Naive thymus-derived CD8-positive, alpha-beta T cell (primary cell): ENCODE measurements around the gene SLC5A10. TPM values are rescaled to one million over a fixed set of nuclear protein-coding genes. Genes with fewer than 3 reads are reported as not detected.
"Not testable (repeated sequence)": the region's sequence is repeated elsewhere in the genome, so short reads cannot be mapped to it uniquely, and the experiment has no call there.

ENCODE experiments used
- ATAC-seq, 2 donors: fragments of 150-1000 bp; cut with Tn5 transposase in 1 of 2; sonication (Bioruptor Pico), chemical (Tn5 transposase) in 1 of 2; 1 replicate in 1 of 2; 2 replicates in 1 of 2; pipeline ENCODE4 v1.10.0; 2021; ENCODE audit warnings: mild to moderate bottlenecking in 2 of 2, moderate library complexity in 2 of 2
- POLR2A ChIA-PET: fragments of 350-600 bp; sonication (Branson Sonifier 250); formaldehyde crosslinking; loops from one replicate; lab custom pipeline; 2021; ENCODE audit warnings: antibody characterized with exemption; lab: Charles Lee
- DNase-seq, 10 donors: peaks; one replicate each; pipeline versions ENCODE4 v3.0.0 to v3.0.0-alpha.2; 2020 to 2022
- H3K27ac Mint-ChIP-seq, 10 donors: one replicate each; pipeline ENCODE4 v1.8.0; 2020 to 2022; ENCODE audit warnings: mild to moderate bottlenecking in 10 of 10, mixed read lengths in 10 of 10, moderate library complexity in 4 of 10, inconsistent platforms in 1 of 10
- H3K27me3 Mint-ChIP-seq, 5 donors: one replicate each; pipeline ENCODE4 v1.8.0; 2021 to 2022; ENCODE audit warnings: mixed read lengths in 5 of 5
- H3K36me3 Mint-ChIP-seq, 3 donors: one replicate each; pipeline ENCODE4 v1.8.0; 2020 to 2022; ENCODE audit warnings: mixed read lengths in 3 of 3, mild to moderate bottlenecking in 2 of 3, inconsistent platforms in 1 of 3
- H3K4me1 Mint-ChIP-seq, 4 donors: one replicate each; pipeline ENCODE4 v1.8.0; 2021 to 2022; ENCODE audit warnings: mixed read lengths in 4 of 4
- H3K4me3 Mint-ChIP-seq, 10 donors: one replicate each; pipeline ENCODE4 v1.8.0; 2020 to 2022; ENCODE audit warnings: mild to moderate bottlenecking in 10 of 10, mixed read lengths in 10 of 10, moderate library complexity in 6 of 10, inconsistent platforms in 1 of 10
- H3K9me3 Mint-ChIP-seq, 9 donors: one replicate each; pipeline ENCODE4 v1.8.0; 2020 to 2022; ENCODE audit warnings: mixed read lengths in 9 of 9, mild to moderate bottlenecking in 3 of 9, inconsistent platforms in 1 of 9, moderate library complexity in 1 of 9
- polyA plus RNA-seq, 3 donors: library from polyadenylated mRNA; unstranded; fragments of 300-500 nt; fragmentation: Illumina TruSeq; gene quantifications; one replicate each; pipeline ENCODE4 v1.2.3, GENCODE V29; 2021
- total RNA-seq, 8 experiments: library from RNA in 2 of 8; stranded (reverse) in 2 of 8; gene quantifications; one replicate each; pipeline ENCODE4 v1.2.3 and lab custom pipeline; 2021 to 2026

Gene SLC5A10
- total and polyA plus RNA-seq, 5 experiments from 2014 or later = 0.06 to 0.25 (median 0.09) TPM; not detected in 2

DNA sequence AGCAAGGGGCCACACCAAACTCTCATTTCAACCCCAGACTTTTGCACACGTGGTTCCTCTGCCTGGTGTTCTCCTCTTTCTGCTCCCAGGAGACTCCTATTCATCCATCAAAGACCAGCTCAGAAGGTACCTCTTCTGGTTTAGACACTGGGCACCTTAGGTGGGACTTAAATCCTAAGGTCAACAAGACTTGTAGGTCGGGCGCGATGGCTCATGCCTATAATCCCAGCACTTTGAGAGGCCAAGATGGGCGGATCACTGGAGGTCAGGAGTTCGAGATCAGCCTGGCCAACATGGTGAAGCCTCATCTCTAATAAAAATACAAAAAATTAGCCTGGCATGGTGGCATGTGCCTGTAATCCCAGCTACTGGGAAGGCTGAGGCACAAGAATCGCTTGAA is 95.5 kb downstream of the SLC5A10 start:
- H3K27me3 Mint-ChIP-seq, POLR2A ChIA-PET, H3K27ac Mint-ChIP-seq, ATAC-seq, H3K4me3 Mint-ChIP-seq, H3K36me3 Mint-ChIP-seq, H3K4me1 Mint-ChIP-seq, H3K9me3 Mint-ChIP-seq: not testable (repeated sequence)
- peak in 1 of 10 donors; percentile 6 for DNase-seq

DNA sequence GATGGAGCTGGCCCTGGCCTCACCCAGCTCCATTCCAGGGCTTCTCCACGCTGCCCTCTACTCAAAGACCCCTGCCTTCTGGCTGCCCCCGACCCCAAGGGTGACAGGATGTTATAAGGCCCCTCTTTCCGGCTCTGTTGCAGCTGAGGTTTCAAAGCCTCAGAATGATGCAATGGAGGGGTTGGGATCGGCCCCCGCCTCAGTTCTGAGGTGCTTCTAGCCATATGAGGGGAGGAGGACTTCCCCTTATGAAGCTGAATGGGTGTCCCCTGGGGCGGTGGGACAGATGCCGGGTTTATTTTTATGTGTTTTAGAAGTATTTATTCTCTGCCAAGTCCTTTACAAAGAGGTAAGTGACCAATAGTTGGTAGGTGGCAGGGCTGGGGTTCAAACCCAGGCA is 96.9 kb downstream of the SLC5A10 start:
- ATAC-seq = peak; percentile 38 to 39
- peak in 4 of 10 donors; percentile 10 to 34 (median 23) for DNase-seq
- POLR2A ChIA-PET = not testable (repeated sequence)

GRCh38 chr17:19055447-19055846 is 103.5 kb downstream of the SLC5A10 start:
- H3K36me3 Mint-ChIP-seq, H3K4me3 Mint-ChIP-seq, H3K4me1 Mint-ChIP-seq, H3K27me3 Mint-ChIP-seq, H3K9me3 Mint-ChIP-seq, DNase-seq, H3K27ac Mint-ChIP-seq, POLR2A ChIA-PET: not testable (repeated sequence)
- peak; percentile 93 to 96 for ATAC-seq

More for the DNA sequence above, 96.9 kb downstream of the SLC5A10 start:
- not testable (repeated sequence) for H3K36me3 Mint-ChIP-seq, H3K27ac Mint-ChIP-seq, H3K4me3 Mint-ChIP-seq, H3K9me3 Mint-ChIP-seq, H3K27me3 Mint-ChIP-seq, H3K4me1 Mint-ChIP-seq

DNA sequence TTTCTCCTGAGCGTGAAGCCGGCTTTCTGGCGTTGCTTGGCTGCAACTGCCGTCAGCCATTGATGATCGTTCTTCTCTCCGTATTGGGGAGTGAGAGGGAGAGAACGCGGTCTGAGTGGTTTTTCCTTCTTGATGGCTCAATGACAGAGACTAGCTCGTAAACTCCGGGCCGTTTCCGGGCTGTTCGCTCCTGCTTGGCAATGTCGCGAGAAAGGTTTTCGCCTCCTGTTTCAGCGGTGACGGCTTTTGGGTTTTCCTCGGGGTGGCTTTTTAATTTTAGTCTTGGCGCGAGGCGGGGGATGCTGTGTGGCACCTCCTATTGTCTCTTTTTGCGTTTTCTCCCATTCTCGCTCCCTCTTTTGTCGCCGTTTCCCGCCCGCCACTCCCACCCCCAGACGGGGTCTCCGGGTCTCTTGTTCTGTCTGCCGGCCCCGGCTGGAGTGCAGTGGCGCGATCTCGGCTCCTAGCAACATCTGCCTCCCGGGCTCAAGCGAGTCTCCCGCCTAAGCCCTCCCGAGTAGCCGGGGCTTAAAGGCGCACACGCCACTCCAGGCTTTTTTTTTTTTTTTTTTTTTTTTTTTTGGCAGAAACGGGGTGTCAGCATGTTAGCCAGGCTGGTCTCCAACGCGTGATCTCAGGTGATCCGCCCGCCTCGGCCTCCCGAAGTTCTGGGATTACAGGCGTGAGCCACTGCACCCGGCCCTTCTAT is 110.2 kb downstream of the SLC5A10 start:
- H3K4me1 Mint-ChIP-seq, H3K9me3 Mint-ChIP-seq, H3K27ac Mint-ChIP-seq: not testable (repeated sequence)

GRCh38 chr17:19062718-19063325 is 110.9 kb downstream of the SLC5A10 start:
- H3K9me3 Mint-ChIP-seq, H3K27me3 Mint-ChIP-seq, DNase-seq, POLR2A ChIA-PET, H3K36me3 Mint-ChIP-seq, H3K4me1 Mint-ChIP-seq: not testable (repeated sequence)
- peak overlapping the region in 2 of 10 donors; percentile 56 to 71 for H3K4me3 Mint-ChIP-seq
- ATAC-seq = peak; percentile 57 to 74
- H3K27ac Mint-ChIP-seq = peak overlapping the region in 1 of 10 donors; percentile 89

More for the DNA sequence above, 110.2 kb downstream of the SLC5A10 start:
- POLR2A ChIA-PET, H3K36me3 Mint-ChIP-seq, H3K4me3 Mint-ChIP-seq, H3K27me3 Mint-ChIP-seq: not testable (repeated sequence)
- DNase-seq (peak in 9 of 10 donors; percentile 18 to 86 (median 73)), ATAC-seq (peak; percentile 39 to 70)

DNA sequence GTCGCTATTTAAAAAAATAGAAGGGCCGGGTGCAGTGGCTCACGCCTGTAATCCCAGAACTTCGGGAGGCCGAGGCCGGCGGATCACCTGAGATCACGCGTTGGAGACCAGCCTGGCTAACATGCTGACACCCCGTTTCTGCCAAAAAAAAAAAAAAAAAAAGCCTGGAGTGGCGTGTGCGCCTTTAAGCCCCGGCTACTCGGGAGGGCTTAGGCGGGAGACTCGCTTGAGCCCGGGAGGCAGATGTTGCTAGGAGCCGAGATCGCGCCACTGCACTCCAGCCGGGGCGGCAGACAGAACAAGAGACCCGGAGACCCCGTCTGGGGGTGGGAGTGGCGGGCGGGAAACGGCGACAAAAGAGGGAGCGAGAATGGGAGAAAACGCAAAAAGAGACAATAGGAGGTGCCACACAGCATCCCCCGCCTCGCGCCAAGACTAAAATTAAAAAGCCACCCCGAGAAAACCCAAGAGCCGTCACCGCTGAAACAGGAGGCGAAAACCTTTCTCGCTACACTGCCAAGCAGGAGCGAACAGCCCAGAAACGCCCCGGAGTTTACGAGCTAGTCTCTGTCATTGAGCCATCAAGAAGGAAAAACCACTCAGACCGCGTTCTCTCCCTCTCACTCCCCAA is 111.5 kb downstream of the SLC5A10 start:
- H3K9me3 Mint-ChIP-seq, H3K36me3 Mint-ChIP-seq, POLR2A ChIA-PET, H3K27me3 Mint-ChIP-seq, H3K4me1 Mint-ChIP-seq: not testable (repeated sequence)
- H3K4me3 Mint-ChIP-seq = peak overlapping the region; percentile 56 to 93 (median 76)
- peak; percentile 26 to 46 for ATAC-seq
- peak overlapping the region; percentile 64 to 97 (median 86) for H3K27ac Mint-ChIP-seq
- peak; percentile 51 to 93 (median 80) for DNase-seq

DNA sequence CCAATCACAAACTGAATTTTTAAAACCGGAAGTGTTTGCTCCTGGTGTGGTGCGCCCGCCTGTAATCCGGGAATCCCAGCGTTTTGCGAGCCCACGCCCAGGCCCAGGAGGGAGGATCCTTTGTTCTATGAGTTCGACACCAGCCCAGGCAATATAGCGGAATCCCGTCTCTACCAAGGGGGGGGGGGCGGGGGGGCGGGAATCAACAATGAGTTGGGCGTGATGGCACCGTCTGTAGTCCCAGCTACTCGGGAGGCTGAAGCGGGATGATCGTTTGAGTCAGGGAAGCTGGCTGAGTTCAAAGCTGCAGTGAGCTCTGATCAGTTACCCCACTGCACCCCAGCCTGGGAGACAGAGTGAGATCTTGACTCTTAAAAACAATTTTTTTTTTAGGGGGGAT is 112.4 kb downstream of the SLC5A10 start:
- H3K36me3 Mint-ChIP-seq, DNase-seq, H3K9me3 Mint-ChIP-seq, H3K27me3 Mint-ChIP-seq, ATAC-seq, H3K4me1 Mint-ChIP-seq, POLR2A ChIA-PET, H3K27ac Mint-ChIP-seq: not testable (repeated sequence)
- peak overlapping the region in 5 of 10 donors; percentile 38 to 54 (median 48) for H3K4me3 Mint-ChIP-seq

DNA sequence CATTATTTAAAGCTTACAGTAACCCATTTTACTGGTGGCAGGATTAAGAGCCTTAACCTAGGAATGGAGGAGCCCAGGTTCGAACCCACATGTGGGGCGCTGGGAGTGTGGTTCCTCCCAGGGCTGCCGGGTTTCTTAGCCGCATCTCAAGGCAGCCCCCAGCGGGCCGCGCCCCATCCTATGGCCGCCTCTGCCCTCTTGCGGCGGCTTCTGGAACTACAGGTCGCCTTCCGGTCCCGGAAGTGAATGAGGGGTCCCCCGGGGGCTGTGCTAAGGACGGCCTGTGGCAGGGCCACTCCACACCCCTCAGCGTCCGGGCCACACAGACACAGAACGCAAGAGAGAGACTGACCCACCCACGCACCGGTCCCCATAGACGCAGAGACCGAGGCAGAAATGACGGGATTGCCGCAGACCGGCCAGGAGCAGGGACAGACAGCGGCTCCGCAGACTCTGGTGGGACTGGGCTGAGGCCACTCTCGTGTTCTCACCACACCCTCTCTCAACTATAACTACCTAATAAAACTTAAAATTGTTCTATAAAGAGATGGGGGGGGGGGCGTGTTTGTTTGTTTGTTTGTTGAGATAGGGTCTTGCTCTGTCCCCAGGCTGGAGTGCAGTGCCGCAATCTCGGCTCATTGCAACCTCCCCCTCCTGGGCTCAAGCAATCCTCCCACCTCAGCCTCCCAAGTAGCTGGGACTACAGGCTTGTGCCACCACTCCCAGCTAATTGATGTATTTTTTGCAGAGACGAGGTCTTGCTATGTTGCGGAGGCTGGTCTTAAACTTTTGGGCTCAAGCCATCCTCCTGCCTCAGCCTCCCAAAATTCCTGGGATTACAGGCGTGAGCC is 118.6 kb downstream of the SLC5A10 start:
- H3K4me3 Mint-ChIP-seq, POLR2A ChIA-PET, H3K9me3 Mint-ChIP-seq, H3K27me3 Mint-ChIP-seq, DNase-seq, H3K4me1 Mint-ChIP-seq, H3K27ac Mint-ChIP-seq, H3K36me3 Mint-ChIP-seq: not testable (repeated sequence)
- ATAC-seq = peak; percentile 96 to 98

Other genes with a start within 250 kb of the SLC5A10 start
- not detected for gene FBXW10, start 208.1 kb upstream of the SLC5A10 start, total RNA-seq
- gene FBXW10, start 208.1 kb upstream of the SLC5A10 start, polyA plus RNA-seq = not detected
- gene TVP23B, start 171.0 kb upstream of the SLC5A10 start, total RNA-seq = 10 to 100 TPM; 35.8 to 39.5 TPM
- gene TVP23B, start 171.0 kb upstream of the SLC5A10 start, polyA plus RNA-seq = 10 to 100 TPM; 33.0 to 46.2 (median 41.3) TPM
- gene PRPSAP2, start 94.0 kb upstream of the SLC5A10 start, total RNA-seq = 10 to 100 TPM; 52.2 to 53.1 TPM
- gene PRPSAP2, start 94.0 kb upstream of the SLC5A10 start, polyA plus RNA-seq = 10 to 100 TPM; 36.9 to 47.6 (median 46.9) TPM
- gene FAM83G, start 52.6 kb downstream of the SLC5A10 start, total RNA-seq = 1 to 10 TPM; 7.2 to 8.9 TPM
- gene FAM83G, start 52.6 kb downstream of the SLC5A10 start, polyA plus RNA-seq = 1 to 10 TPM; 1.5 to 3.5 (median 1.9) TPM
- 10 to 100 TPM; 65.6 to 69.9 TPM for gene GRAP, start 94.8 kb downstream of the SLC5A10 start, total RNA-seq
- gene GRAP, start 94.8 kb downstream of the SLC5A10 start, polyA plus RNA-seq = 10 to 100 TPM; 32.7 to 99.6 (median 73.1) TPM
- gene GRAPL, start 175.4 kb downstream of the SLC5A10 start, total RNA-seq = 10 to 100 TPM; 67.3 to 69.6 TPM
- 1 to 10 TPM in 1 of 3 donors, under 1 TPM in 2; 0.44 to 1.2 (median 0.71) TPM for gene GRAPL, start 175.4 kb downstream of the SLC5A10 start, polyA plus RNA-seq